SJCRH30 (cell line): ENCODE data around the gene GPR183. TPM values are rescaled to one million over a fixed set of nuclear protein-coding genes. Genes with fewer than 3 reads are reported as not detected.

Source experiments
- DNase-seq, 2 experiments: peaks; one replicate each; pipeline ENCODE4 v3.0.0-alpha.2; 2015 to 2020
- H3K27ac ChIP-seq: fragments of 250-450 bp; sonication (Bioruptor Pico); 2 replicates; pipeline ENCODE4 v1.5.1; 2020; ENCODE audit warnings: mild to moderate bottlenecking, moderate library complexity
- H3K27me3 ChIP-seq: fragments of 250-450 bp; sonication (Bioruptor Pico); 2 replicates; pipeline ENCODE4 v1.5.1; 2020; ENCODE audit warnings: mild to moderate bottlenecking, moderate library complexity
- H3K36me3 ChIP-seq: fragments of 250-450 bp; sonication (Bioruptor Pico); 2 replicates; pipeline ENCODE4 v1.5.1; 2020; ENCODE audit warnings: mild to moderate bottlenecking, moderate library complexity
- H3K4me1 ChIP-seq: fragments of 250-450 bp; sonication (Bioruptor Pico); 2 replicates; pipeline ENCODE4 v1.5.1; 2020; ENCODE audit warnings: mild to moderate bottlenecking, moderate library complexity
- H3K4me3 ChIP-seq: fragments of 250-450 bp; sonication (Bioruptor Pico); 2 replicates; pipeline ENCODE4 v1.5.1; 2020; ENCODE audit warnings: mild to moderate bottlenecking, moderate library complexity
- H3K9me3 ChIP-seq: fragments of 250-450 bp; sonication (Bioruptor Pico); replicated peaks from 2 replicates; pipeline ENCODE4 v1.5.1; 2020; ENCODE audit warnings: mild to moderate bottlenecking, moderate library complexity
- total RNA-seq: library from RNA; depleted of rRNA; stranded (reverse); fragments of >200 nt; shearing (Covaris generic); gene quantifications from 2 replicates; pipeline ENCODE4 v1.2.3, GENCODE V29; 2014

Gene GPR183
- total RNA-seq, 1 experiment from 2014 or later: not detected

GRCh38 chr13:99299920-99300341 lies 7.3 kb downstream of the GPR183 start:
- Histone ChIP-seq H3K4me1 (no peaks in the 10 kb centered on the region; the same call in 1 of the 2 replicates), H3K27ac (no peak overlapping the region), H3K36me3 (no peaks in the 10 kb centered on the region), H3K27me3 (no peaks in the 10 kb centered on the region), H3K9me3 (no peaks in the 10 kb centered on the region), H3K4me3 (no peak overlapping the region)
- peak; percentile 8 to 51 for DNase-seq

GRCh38 chr13:99299256-99299919 lies 7.8 kb downstream of the GPR183 start:
- H3K4me3 ChIP-seq: no peak overlapping the region
- H3K27ac ChIP-seq: no peak overlapping the region
- H3K27me3 ChIP-seq: no peaks in the 10 kb centered on the region
- H3K9me3 ChIP-seq: no peaks in the 10 kb centered on the region
- H3K36me3 ChIP-seq: no peaks in the 10 kb centered on the region
- no peak for DNase-seq
- H3K4me1 ChIP-seq: no peaks in the 10 kb centered on the region; the same call in 1 of the 2 replicates

GRCh38 chr13:99298056-99298455 lies 9.1 kb downstream of the GPR183 start:
- Histone ChIP-seq H3K36me3 (no peaks in the 10 kb centered on the region), H3K27me3 (no peaks in the 10 kb centered on the region), H3K4me1 (no peaks in the 10 kb centered on the region; the same call in 1 of the 2 replicates), H3K9me3 (no peaks in the 10 kb centered on the region), H3K4me3 (no peak overlapping the region), H3K27ac (no peak overlapping the region)
- DNase-seq: no peak

- no peaks in the 10 kb centered on the region; the same call in 1 of the 2 replicates for H3K4me1 ChIP-seq
- no peak overlapping the region for H3K4me3 ChIP-seq
- DNase-seq: no peak
- H3K9me3 ChIP-seq: no peaks in the 10 kb centered on the region
- H3K27ac ChIP-seq: no peak overlapping the region
- H3K27me3 ChIP-seq: no peaks in the 10 kb centered on the region
- H3K36me3 ChIP-seq: no peaks in the 10 kb centered on the region
Measured at GRCh38 chr13:99297331-99297730, 9.9 kb downstream of the GPR183 start.

- H3K27me3 ChIP-seq: no peaks in the 10 kb centered on the region
- no peaks in the 10 kb centered on the region; the same call in 1 of the 2 replicates for H3K4me1 ChIP-seq
- no peaks in the 10 kb centered on the region for H3K36me3 ChIP-seq
- DNase-seq: no peak
- H3K4me3 ChIP-seq: no peak overlapping the region
- H3K9me3 ChIP-seq: no peaks in the 10 kb centered on the region
- H3K27ac ChIP-seq: no peak overlapping the region
Measured at GRCh38 chr13:99296398-99296797, 10.8 kb downstream of the GPR183 start.

GRCh38 chr13:99295488-99296252 lies 11.5 kb downstream of the GPR183 start:
- Histone ChIP-seq H3K36me3 (no peaks in the 10 kb centered on the region), H3K27me3 (no peaks in the 10 kb centered on the region), H3K27ac (no peak overlapping the region), H3K4me1 (no peaks in the 10 kb centered on the region; the same call in 1 of the 2 replicates), H3K4me3 (no peak overlapping the region), H3K9me3 (no peaks in the 10 kb centered on the region)
- no peak for DNase-seq

- no peak for DNase-seq
- H3K27ac ChIP-seq: no peak overlapping the region
- H3K9me3 ChIP-seq: no peaks in the 10 kb centered on the region
- no peaks in the 10 kb centered on the region for H3K36me3 ChIP-seq
- H3K4me1 ChIP-seq: no peaks in the 10 kb centered on the region; the same call in 1 of the 2 replicates
- no peaks in the 10 kb centered on the region for H3K27me3 ChIP-seq
- H3K4me3 ChIP-seq: no peak overlapping the region
Measured at GRCh38 chr13:99294958-99295357, 12.2 kb downstream of the GPR183 start.

GRCh38 chr13:99294198-99294597 lies 13.0 kb downstream of the GPR183 start:
- no peaks in the 10 kb centered on the region for H3K9me3 ChIP-seq
- H3K36me3 ChIP-seq: no peaks in the 10 kb centered on the region
- no peak overlapping the region for H3K27ac ChIP-seq
- no peak for DNase-seq
- no peak overlapping the region for H3K4me3 ChIP-seq
- H3K4me1 ChIP-seq: no peaks in the 10 kb centered on the region; the same call in 1 of the 2 replicates
- H3K27me3 ChIP-seq: no peaks in the 10 kb centered on the region

- Histone ChIP-seq H3K27ac (no peak overlapping the region), H3K36me3 (no peaks in the 10 kb centered on the region)
Measured at GRCh38 chr13:99293178-99293577, 14.0 kb downstream of the GPR183 start.

GRCh38 chr13:99290894-99291293 lies 16.3 kb downstream of the GPR183 start:
- Histone ChIP-seq H3K27ac (no peak overlapping the region), H3K4me3 (no peak overlapping the region), H3K36me3 (0 out of 2 replicates have a peak, but pooled peaks cover 3% of the 10 kb centered on the region), H3K4me1 (no peaks in the 10 kb centered on the region), H3K27me3 (no peaks in the 10 kb centered on the region), H3K9me3 (no peaks in the 10 kb centered on the region)
- DNase-seq: no peak

More at GRCh38 chr13:99293178-99293577, 14.0 kb downstream of the GPR183 start:
- Histone ChIP-seq H3K9me3 (no peaks in the 10 kb centered on the region), H3K27me3 (no peaks in the 10 kb centered on the region), H3K4me3 (no peak overlapping the region), H3K4me1 (no peaks in the 10 kb centered on the region; the same call in 1 of the 2 replicates)
- no peak for DNase-seq

- Histone ChIP-seq H3K4me3 (no peak overlapping the region), H3K9me3 (no peaks in the 10 kb centered on the region), H3K4me1 (no peaks in the 10 kb centered on the region), H3K27me3 (no peaks in the 10 kb centered on the region), H3K36me3 (0 out of 2 replicates have a peak, but pooled peaks cover 3% of the 10 kb centered on the region), H3K27ac (no peak overlapping the region)
- DNase-seq: no peak
Measured at GRCh38 chr13:99289674-99290337, 17.4 kb downstream of the GPR183 start.

GRCh38 chr13:99289271-99289670 lies 17.9 kb downstream of the GPR183 start:
- Histone ChIP-seq H3K27me3 (no peaks in the 10 kb centered on the region), H3K4me1 (no peaks in the 10 kb centered on the region), H3K36me3 (0 out of 2 replicates have a peak, but pooled peaks cover 3% of the 10 kb centered on the region), H3K9me3 (no peaks in the 10 kb centered on the region), H3K27ac (no peak overlapping the region), H3K4me3 (no peak overlapping the region)
- no peak for DNase-seq

GRCh38 chr13:99288089-99288488 lies 19.1 kb downstream of the GPR183 start:
- no peak overlapping the region for H3K27ac ChIP-seq

GRCh38 chr13:99287551-99287950 lies 19.6 kb downstream of the GPR183 start:
- DNase-seq: no peak
- H3K9me3 ChIP-seq: no peaks in the 10 kb centered on the region
- no peak overlapping the region for H3K4me3 ChIP-seq
- H3K36me3 ChIP-seq: peaks cover 3% of the 10 kb centered on the region; the same call in 1 of the 2 replicates
- no peaks in the 10 kb centered on the region for H3K27me3 ChIP-seq
- H3K27ac ChIP-seq: no peak overlapping the region
- H3K4me1 ChIP-seq: no peaks in the 10 kb centered on the region

More at GRCh38 chr13:99288089-99288488, 19.1 kb downstream of the GPR183 start:
- Histone ChIP-seq H3K9me3 (no peaks in the 10 kb centered on the region), H3K27me3 (no peaks in the 10 kb centered on the region), H3K4me3 (no peak overlapping the region), H3K4me1 (no peaks in the 10 kb centered on the region), H3K36me3 (peaks cover 3% of the 10 kb centered on the region; the same call in 1 of the 2 replicates)
- no peak for DNase-seq
